OCI-LY3 (cell line): ENCODE measurements around the gene C13orf46.

Source experiments
- EZH2phosphoT487 ChIP-seq: fragments of 200-600 bp; shearing (Covaris generic); IDR thresholded peaks from 2 replicates; pipeline ENCODE4 v1.6.1; 2018; ENCODE audit warnings: antibody characterized with exemption, mixed run types, low read depth
- TF ChIP-seq, protein P1 (sequence below): fragments of 200-600, 300-600 bp; sonication (generic); IDR thresholded peaks from 2 replicates; pipeline ENCODE4 v1.5.1; 2014; ENCODE audit warnings: antibody characterized with exemption, low read length, low read depth

GRCh38 chr13:113906571-113906970, 67.3 kb downstream of the C13orf46 start:
- TF ChIP-seq, protein P1, sequence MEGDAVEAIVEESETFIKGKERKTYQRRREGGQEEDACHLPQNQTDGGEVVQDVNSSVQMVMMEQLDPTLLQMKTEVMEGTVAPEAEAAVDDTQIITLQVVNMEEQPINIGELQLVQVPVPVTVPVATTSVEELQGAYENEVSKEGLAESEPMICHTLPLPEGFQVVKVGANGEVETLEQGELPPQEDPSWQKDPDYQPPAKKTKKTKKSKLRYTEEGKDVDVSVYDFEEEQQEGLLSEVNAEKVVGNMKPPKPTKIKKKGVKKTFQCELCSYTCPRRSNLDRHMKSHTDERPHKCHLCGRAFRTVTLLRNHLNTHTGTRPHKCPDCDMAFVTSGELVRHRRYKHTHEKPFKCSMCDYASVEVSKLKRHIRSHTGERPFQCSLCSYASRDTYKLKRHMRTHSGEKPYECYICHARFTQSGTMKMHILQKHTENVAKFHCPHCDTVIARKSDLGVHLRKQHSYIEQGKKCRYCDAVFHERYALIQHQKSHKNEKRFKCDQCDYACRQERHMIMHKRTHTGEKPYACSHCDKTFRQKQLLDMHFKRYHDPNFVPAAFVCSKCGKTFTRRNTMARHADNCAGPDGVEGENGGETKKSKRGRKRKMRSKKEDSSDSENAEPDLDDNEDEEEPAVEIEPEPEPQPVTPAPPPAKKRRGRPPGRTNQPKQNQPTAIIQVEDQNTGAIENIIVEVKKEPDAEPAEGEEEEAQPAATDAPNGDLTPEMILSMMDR: no peak
- no peak for TF ChIP-seq EZH2phosphoT487
